Dendritic cell treated with granulocyte-macrophage colony-stimulating factor and Interleukin-4, amounts not matched to agents 40 ng/mL and 50 ng/mL, for 4 days (primary cell): ENCODE results near the gene DGKB.

Experiments
- H3K27ac Mint-ChIP-seq: one replicate; pipeline ENCODE4 v1.8.0; 2022; ENCODE audit warnings: mild to moderate bottlenecking, mixed read lengths
- H3K27me3 Mint-ChIP-seq: one replicate; pipeline ENCODE4 v1.8.0; 2022; ENCODE audit warnings: mild to moderate bottlenecking, mixed read lengths
- H3K36me3 Mint-ChIP-seq: one replicate; pipeline ENCODE4 v1.8.0; 2022; ENCODE audit warnings: low read depth, mixed read lengths
- H3K4me1 Mint-ChIP-seq: one replicate; pipeline ENCODE4 v1.8.0; 2022; ENCODE audit warnings: low read depth, mixed read lengths
- H3K4me3 Mint-ChIP-seq: one replicate; pipeline ENCODE4 v1.8.0; 2022; ENCODE audit warnings: mild to moderate bottlenecking, moderate library complexity, mixed read lengths
- H3K9me3 Mint-ChIP-seq: one replicate; pipeline ENCODE4 v1.8.0; 2022; ENCODE audit warnings: mixed read lengths
- intact Hi-C: fragments of 100-400 bp; cut with micrococcal nuclease; formaldehyde crosslinking; loops from one replicate; pipeline ENCODE4 v1.15.0; 2022

DGKB gene

GRCh38 chr7:14892961-14893360 lies 9.6 kb downstream of the DGKB start:
- H3K27ac Mint-ChIP-seq, result no peak overlapping the region
- no peak overlapping the region for H3K4me3 Mint-ChIP-seq
- no peaks in the 10 kb centered on the region for H3K4me1 Mint-ChIP-seq
- H3K36me3 Mint-ChIP-seq, result no peaks in the 10 kb centered on the region
- H3K27me3 Mint-ChIP-seq, result no peaks in the 10 kb centered on the region
- peaks cover 4% of the 10 kb centered on the region for H3K9me3 Mint-ChIP-seq
- intact Hi-C loops, result no loop called here

- Mint-ChIP-seq H3K36me3 (no peaks in the 10 kb centered on the region), H3K27me3 (no peaks in the 10 kb centered on the region), H3K4me1 (no peaks in the 10 kb centered on the region), H3K9me3 (no peaks in the 10 kb centered on the region), H3K27ac (no peak overlapping the region), H3K4me3 (no peak overlapping the region)
- intact Hi-C loops, result no loop called here
These were observed 11.3 kb downstream of the DGKB start for GRCh38 chr7:14891289-14891688.

GRCh38 chr7:14888962-14889361 lies 13.6 kb downstream of the DGKB start:
- Mint-ChIP-seq H3K36me3 (no peaks in the 10 kb centered on the region), H3K27ac (no peak overlapping the region), H3K4me3 (no peak overlapping the region), H3K4me1 (no peaks in the 10 kb centered on the region), H3K9me3 (no peaks in the 10 kb centered on the region), H3K27me3 (no peaks in the 10 kb centered on the region)
- intact Hi-C loops, result no loop called here

- H3K27me3 Mint-ChIP-seq, result no peaks in the 10 kb centered on the region
- no peaks in the 10 kb centered on the region for H3K4me1 Mint-ChIP-seq
- intact Hi-C loops, result no loop called here
- H3K4me3 Mint-ChIP-seq, result no peak overlapping the region
- no peak overlapping the region for H3K27ac Mint-ChIP-seq
- no peaks in the 10 kb centered on the region for H3K36me3 Mint-ChIP-seq
- H3K9me3 Mint-ChIP-seq, result no peaks in the 10 kb centered on the region
These were observed 16.0 kb downstream of the DGKB start for GRCh38 chr7:14886533-14886932.

- no peak overlapping the region for H3K4me3 Mint-ChIP-seq
These were observed 26.5 kb downstream of the DGKB start for GRCh38 chr7:14875941-14876587.

GRCh38 chr7:14871880-14872279 lies 30.7 kb downstream of the DGKB start:
- Mint-ChIP-seq H3K4me1 (no peaks in the 10 kb centered on the region), H3K27me3 (no peaks in the 10 kb centered on the region), H3K27ac (no peak overlapping the region), H3K4me3 (no peak overlapping the region), H3K36me3 (no peaks in the 10 kb centered on the region), H3K9me3 (peaks cover 14% of the 10 kb centered on the region)
- intact Hi-C loops, result no loop called here

More at GRCh38 chr7:14875941-14876587, 26.5 kb downstream of the DGKB start:
- Mint-ChIP-seq H3K4me1 (no peaks in the 10 kb centered on the region), H3K27me3 (no peaks in the 10 kb centered on the region), H3K27ac (no peak overlapping the region), H3K9me3 (peaks cover 7% of the 10 kb centered on the region), H3K36me3 (no peaks in the 10 kb centered on the region)
- intact Hi-C loops, result no loop called here

- H3K9me3 Mint-ChIP-seq, result peaks cover 22% of the 10 kb centered on the region
- H3K4me1 Mint-ChIP-seq, result no peaks in the 10 kb centered on the region
- H3K27ac Mint-ChIP-seq, result no peak overlapping the region
- H3K4me3 Mint-ChIP-seq, result no peak overlapping the region
- intact Hi-C loops, result no loop called here
- no peaks in the 10 kb centered on the region for H3K36me3 Mint-ChIP-seq
- H3K27me3 Mint-ChIP-seq, result no peaks in the 10 kb centered on the region
These were observed 32.2 kb downstream of the DGKB start for GRCh38 chr7:14870394-14870793.

GRCh38 chr7:14868937-14869336 lies 33.6 kb downstream of the DGKB start:
- Mint-ChIP-seq H3K27me3 (no peaks in the 10 kb centered on the region), H3K36me3 (no peaks in the 10 kb centered on the region), H3K9me3 (peaks cover 33% of the 10 kb centered on the region), H3K4me3 (no peak overlapping the region), H3K27ac (no peak overlapping the region), H3K4me1 (no peaks in the 10 kb centered on the region)
- intact Hi-C loops, result no loop called here

- H3K4me1 Mint-ChIP-seq, result no peaks in the 10 kb centered on the region
- intact Hi-C loops, result no loop called here
- no peak overlapping the region for H3K4me3 Mint-ChIP-seq
- H3K27me3 Mint-ChIP-seq, result no peaks in the 10 kb centered on the region
- H3K9me3 Mint-ChIP-seq, result peaks cover 19% of the 10 kb centered on the region
- H3K36me3 Mint-ChIP-seq, result no peaks in the 10 kb centered on the region
- H3K27ac Mint-ChIP-seq, result no peak overlapping the region
These were observed 41.1 kb downstream of the DGKB start for GRCh38 chr7:14861456-14861855.

- intact Hi-C loops, result no loop called here
- Mint-ChIP-seq H3K4me3 (no peak overlapping the region), H3K27me3 (no peaks in the 10 kb centered on the region), H3K9me3 (no peaks in the 10 kb centered on the region), H3K4me1 (no peaks in the 10 kb centered on the region), H3K36me3 (no peaks in the 10 kb centered on the region), H3K27ac (no peak overlapping the region)
These were observed 43.3 kb downstream of the DGKB start for GRCh38 chr7:14859267-14859666.

GRCh38 chr7:14858866-14859265 lies 43.7 kb downstream of the DGKB start:
- Mint-ChIP-seq H3K27me3 (no peaks in the 10 kb centered on the region), H3K36me3 (no peaks in the 10 kb centered on the region), H3K9me3 (no peaks in the 10 kb centered on the region), H3K4me3 (no peak overlapping the region), H3K4me1 (no peaks in the 10 kb centered on the region), H3K27ac (no peak overlapping the region)
- intact Hi-C loops, result no loop called here

GRCh38 chr7:14858410-14858809 lies 44.1 kb downstream of the DGKB start:
- Mint-ChIP-seq H3K9me3 (no peaks in the 10 kb centered on the region), H3K27ac (no peak overlapping the region), H3K27me3 (no peaks in the 10 kb centered on the region), H3K36me3 (no peaks in the 10 kb centered on the region), H3K4me3 (no peak overlapping the region), H3K4me1 (no peaks in the 10 kb centered on the region)
- intact Hi-C loops, result no loop called here

- Mint-ChIP-seq H3K9me3 (peaks cover under 1% of the 10 kb centered on the region), H3K27me3 (no peaks in the 10 kb centered on the region), H3K4me1 (no peaks in the 10 kb centered on the region), H3K4me3 (no peak overlapping the region), H3K36me3 (no peaks in the 10 kb centered on the region), H3K27ac (no peak overlapping the region)
- intact Hi-C loops, result no loop called here
These were observed 47.3 kb downstream of the DGKB start for GRCh38 chr7:14855033-14855794.

GRCh38 chr7:14854471-14854870 lies 48.1 kb downstream of the DGKB start:
- H3K27ac Mint-ChIP-seq, result no peak overlapping the region

GRCh38 chr7:14851610-14852009 lies 50.9 kb downstream of the DGKB start:
- Mint-ChIP-seq H3K36me3 (no peaks in the 10 kb centered on the region), H3K9me3 (peaks cover 23% of the 10 kb centered on the region)

More at GRCh38 chr7:14854471-14854870, 48.1 kb downstream of the DGKB start:
- Mint-ChIP-seq H3K36me3 (no peaks in the 10 kb centered on the region), H3K4me1 (no peaks in the 10 kb centered on the region), H3K9me3 (peaks cover 8% of the 10 kb centered on the region), H3K27me3 (no peaks in the 10 kb centered on the region), H3K4me3 (no peak overlapping the region)
- intact Hi-C loops, result no loop called here

More at GRCh38 chr7:14851610-14852009, 50.9 kb downstream of the DGKB start:
- H3K27ac Mint-ChIP-seq, result no peak overlapping the region
- no peaks in the 10 kb centered on the region for H3K4me1 Mint-ChIP-seq
- intact Hi-C loops, result no loop called here
- no peaks in the 10 kb centered on the region for H3K27me3 Mint-ChIP-seq
- no peak overlapping the region for H3K4me3 Mint-ChIP-seq
